Stimulated activated naive B cell treated with anti-CD40 and anti-IgM and Interleukin-4, amounts not matched to agents 10 μg/mL and 1 μg/mL and 100 μg/mL, for 72 hours (primary cell): Measurements from ENCODE around the gene ELMO1.

Experiments
- ATAC-seq, 2 donors: fragments of 150-1000 bp; cut with Tn5 transposase; replicated peaks; 2 replicates each; pipeline ENCODE4 v1.10.0; 2021; ENCODE audit warnings: moderate library complexity in 1 of 2
- DNase-seq: peaks from one replicate; pipeline ENCODE4 v3.0.0; 2021
- H3K27ac Mint-ChIP-seq: one replicate; pipeline ENCODE4 v1.8.0; 2022; ENCODE audit warnings: mild to moderate bottlenecking, mixed read lengths
- H3K27me3 Mint-ChIP-seq, 2 donors: one replicate each; pipeline ENCODE4 v1.8.0; 2022; ENCODE audit warnings: mixed read lengths in 2 of 2
- H3K36me3 Mint-ChIP-seq, 2 donors: one replicate each; pipeline ENCODE4 v1.8.0; 2022; ENCODE audit warnings: mixed read lengths in 2 of 2, mild to moderate bottlenecking in 1 of 2
- H3K4me1 Mint-ChIP-seq, 2 donors: one replicate each; pipeline ENCODE4 v1.8.0; 2022; ENCODE audit warnings: mixed read lengths in 2 of 2, mild to moderate bottlenecking in 1 of 2
- H3K4me3 Mint-ChIP-seq, 2 donors: one replicate each; pipeline ENCODE4 v1.8.0; 2022; ENCODE audit warnings: mild to moderate bottlenecking in 2 of 2, mixed read lengths in 2 of 2, moderate library complexity in 1 of 2
- H3K9me3 Mint-ChIP-seq, 2 donors: one replicate each; pipeline ENCODE4 v1.8.0; 2022; ENCODE audit warnings: mixed read lengths in 2 of 2, mild to moderate bottlenecking in 1 of 2

ELMO1 gene

DNA sequence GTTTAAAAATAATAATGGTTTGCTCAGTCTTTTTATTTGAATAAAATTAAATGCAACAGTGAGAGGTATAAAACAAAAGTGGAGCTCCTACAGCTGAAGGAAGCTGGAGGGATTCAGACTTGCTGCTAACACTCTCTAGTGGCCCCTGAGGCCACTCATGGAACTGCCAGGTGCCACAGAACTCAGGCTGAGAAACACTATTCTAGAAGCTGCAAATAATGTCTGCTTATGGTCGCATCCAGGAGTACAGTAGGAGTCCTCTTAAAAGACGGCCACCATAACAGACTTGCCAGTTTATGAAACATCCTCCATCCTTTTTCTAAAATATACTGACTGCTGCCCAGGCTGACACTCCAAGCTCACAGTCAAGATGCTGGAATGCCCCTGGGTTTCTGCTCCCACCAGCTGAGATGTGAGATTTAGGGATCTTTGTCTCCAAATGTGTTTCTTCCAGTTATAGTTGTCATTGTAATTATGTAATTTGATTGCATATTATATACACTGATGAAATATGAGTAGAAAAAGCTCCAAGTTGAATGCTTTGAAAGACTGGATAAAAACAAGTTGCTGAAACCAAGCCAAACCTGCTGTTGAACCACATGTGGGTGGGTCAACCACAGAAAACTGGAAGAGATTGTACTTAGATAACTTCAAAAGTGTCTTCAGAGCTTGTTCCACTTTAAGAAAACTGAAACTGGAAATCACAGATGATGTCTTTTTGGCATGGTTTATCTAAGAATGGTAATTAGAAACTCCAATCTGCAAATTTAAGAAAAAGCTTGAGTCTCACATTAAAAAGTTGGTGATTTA, 510.7 kb downstream of the ELMO1 start:
- H3K36me3 Mint-ChIP-seq: peaks cover 58 to 75% of the 10 kb centered on the region in 2 donors
- peaks cover 9 to 12% of the 10 kb centered on the region in 2 donors for H3K4me1 Mint-ChIP-seq
- DNase-seq: no peak
- no peak overlapping the region for H3K4me3 Mint-ChIP-seq
- peaks cover 5 to 19% of the 10 kb centered on the region in 2 donors for H3K9me3 Mint-ChIP-seq
- no peak overlapping the region for H3K27ac Mint-ChIP-seq
- H3K27me3 Mint-ChIP-seq: no peaks in the 10 kb centered on the region
- ATAC-seq: no peak

DNA sequence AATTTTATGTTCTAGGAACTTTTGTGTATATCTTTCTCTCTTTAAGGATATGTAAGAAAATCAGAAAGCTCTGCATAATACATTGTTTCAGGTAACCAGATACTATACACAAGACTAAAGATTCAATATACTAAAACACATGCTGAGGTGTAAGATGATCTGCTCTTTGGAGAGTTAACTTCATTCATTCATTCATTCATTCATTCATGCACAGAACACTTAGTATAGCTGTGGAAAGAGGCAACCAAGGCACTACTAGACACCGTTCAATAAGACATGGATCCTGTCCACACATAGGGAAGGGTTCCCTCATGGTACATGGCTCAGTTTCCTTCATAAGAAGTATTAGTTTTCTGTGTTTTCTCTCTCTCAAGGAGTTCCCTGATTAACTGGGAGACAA, 516.8 kb downstream of the ELMO1 start:
- peaks cover 0 to 8% of the 10 kb centered on the region in 2 donors for H3K4me1 Mint-ChIP-seq
- no peak overlapping the region for H3K4me3 Mint-ChIP-seq
- H3K36me3 Mint-ChIP-seq: peaks cover 41 to 51% of the 10 kb centered on the region in 2 donors
- no peak for ATAC-seq
- no peak for DNase-seq
- H3K27ac Mint-ChIP-seq: no peak overlapping the region
- H3K9me3 Mint-ChIP-seq: peaks cover 0 to 11% of the 10 kb centered on the region in 2 donors
- no peaks in the 10 kb centered on the region for H3K27me3 Mint-ChIP-seq

DNA sequence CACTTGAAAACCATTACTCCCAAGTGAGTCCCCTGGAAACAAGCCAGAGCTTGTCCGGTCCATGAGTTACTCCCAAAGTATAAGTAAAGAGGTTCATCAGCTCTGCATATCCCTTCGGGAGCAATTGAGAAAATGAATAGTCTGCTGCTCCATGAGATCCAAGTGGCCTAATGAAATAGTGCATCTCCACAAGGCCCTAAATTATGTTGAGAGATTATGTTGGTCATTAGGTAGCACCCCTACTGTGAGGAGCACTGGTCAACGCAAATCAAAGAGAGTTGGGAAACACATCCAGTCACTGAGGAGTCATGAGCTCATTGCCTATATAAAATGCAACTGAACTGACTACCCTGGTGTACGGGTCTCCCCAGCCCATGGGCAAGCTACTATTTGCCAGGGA, 518.9 kb downstream of the ELMO1 start:
- DNase-seq (no peak), ATAC-seq (no peak)
- Mint-ChIP-seq H3K4me1 (peaks cover 0 to 9% of the 10 kb centered on the region in 2 donors), H3K4me3 (no peak overlapping the region), H3K27ac (no peak overlapping the region), H3K27me3 (no peaks in the 10 kb centered on the region), H3K36me3 (peaks cover 24 to 34% of the 10 kb centered on the region in 2 donors), H3K9me3 (no peaks in the 10 kb centered on the region)

DNA sequence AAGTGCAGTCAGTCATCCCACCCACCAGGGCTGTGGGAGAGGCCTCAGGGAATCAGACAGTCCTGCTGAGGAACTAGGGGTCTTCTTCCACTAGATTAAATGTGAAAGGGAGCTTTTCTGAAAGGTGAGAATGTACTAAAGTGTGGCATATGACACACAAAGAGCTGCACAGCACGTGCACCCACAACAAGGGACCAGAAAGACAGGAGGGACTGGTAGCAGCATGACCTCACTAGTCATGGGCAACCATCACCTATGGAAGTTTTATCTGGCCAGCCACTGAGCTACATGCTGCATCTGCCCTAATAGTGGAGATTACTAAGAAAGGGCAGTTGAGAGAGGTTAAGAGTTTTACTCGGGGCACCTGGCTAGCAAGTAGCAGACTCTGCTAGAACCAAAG, 519.9 kb downstream of the ELMO1 start:
- Mint-ChIP-seq H3K36me3 (peaks cover 22 to 31% of the 10 kb centered on the region in 2 donors), H3K4me1 (peaks cover 6 to 17% of the 10 kb centered on the region in 2 donors), H3K27me3 (no peaks in the 10 kb centered on the region), H3K27ac (no peak overlapping the region), H3K9me3 (no peaks in the 10 kb centered on the region), H3K4me3 (no peak overlapping the region)
- no peak for ATAC-seq
- DNase-seq: no peak

DNA sequence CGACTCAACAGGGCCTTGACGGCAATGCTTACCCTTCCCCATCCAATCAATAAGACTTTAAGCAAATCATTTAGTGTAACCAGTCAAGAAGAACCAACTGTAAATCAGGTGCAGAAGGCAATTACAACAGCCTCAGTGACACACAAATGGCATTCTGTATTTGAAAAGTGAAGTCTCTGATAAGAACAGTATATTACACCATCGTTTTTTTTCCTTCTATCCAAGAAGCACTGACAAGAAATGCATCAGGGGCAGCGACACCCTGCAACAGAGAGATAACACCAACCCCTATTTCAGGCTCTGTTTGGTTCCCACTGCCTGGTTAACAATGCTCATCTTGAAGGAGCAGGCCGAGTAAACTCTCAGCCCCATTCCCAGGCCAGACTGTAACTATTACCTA, 520.4 kb downstream of the ELMO1 start:
- no peaks in the 10 kb centered on the region for H3K27me3 Mint-ChIP-seq
- H3K4me1 Mint-ChIP-seq: peaks cover 7 to 17% of the 10 kb centered on the region in 2 donors
- DNase-seq (no peak), ATAC-seq (no peak)
- no peak overlapping the region for H3K4me3 Mint-ChIP-seq
- no peak overlapping the region for H3K27ac Mint-ChIP-seq
- H3K9me3 Mint-ChIP-seq: no peaks in the 10 kb centered on the region
- H3K36me3 Mint-ChIP-seq: peaks cover 18 to 27% of the 10 kb centered on the region in 2 donors

DNA sequence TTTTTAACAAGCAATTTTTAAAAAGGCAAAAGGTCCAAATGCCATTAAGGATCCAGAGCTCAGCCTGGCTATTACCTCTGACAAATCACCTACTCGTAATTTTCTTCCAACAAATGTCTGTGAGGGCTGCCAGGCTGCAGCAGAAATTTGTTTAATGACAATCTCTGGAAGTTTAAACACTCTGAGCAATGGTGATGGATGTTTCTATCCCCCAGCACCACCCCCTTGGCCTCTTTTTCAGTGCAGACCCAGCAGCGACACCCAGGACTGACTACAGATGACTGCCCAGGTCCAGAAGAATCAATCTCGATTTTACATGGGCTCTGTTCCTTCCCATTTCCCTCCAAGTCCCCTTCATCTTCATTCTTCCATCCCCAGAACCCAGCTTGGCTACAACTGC, 523.0 kb downstream of the ELMO1 start:
- peaks cover 7 to 17% of the 10 kb centered on the region in 2 donors for H3K4me1 Mint-ChIP-seq
- peak overlapping the region; percentile 5 for H3K27ac Mint-ChIP-seq
- ATAC-seq (no peak), DNase-seq (no peak)
- no peak overlapping the region for H3K4me3 Mint-ChIP-seq
- no peaks in the 10 kb centered on the region for H3K27me3 Mint-ChIP-seq
- peaks cover 19 to 31% of the 10 kb centered on the region in 2 donors for H3K36me3 Mint-ChIP-seq
- H3K9me3 Mint-ChIP-seq: no peaks in the 10 kb centered on the region

DNA sequence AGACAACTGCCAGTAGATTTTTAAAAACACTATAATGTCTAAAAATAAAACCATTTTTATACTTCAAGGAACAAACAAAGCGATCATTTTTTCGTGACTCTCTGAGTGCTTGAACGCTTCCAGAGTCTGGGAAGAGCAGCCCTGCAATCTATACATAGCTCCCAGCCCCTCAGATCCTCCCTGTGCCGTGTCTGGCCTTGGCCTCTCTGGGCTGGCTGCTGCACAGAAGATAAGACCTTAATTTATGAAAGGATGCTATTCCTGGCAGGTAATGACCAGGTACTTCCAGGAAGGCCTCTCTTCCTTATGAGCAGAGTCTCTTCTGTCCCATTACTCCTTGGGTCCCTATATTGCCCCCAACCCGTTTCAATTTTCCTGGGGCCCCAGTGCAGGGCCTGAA, 523.5 kb downstream of the ELMO1 start:
- H3K9me3 Mint-ChIP-seq: no peaks in the 10 kb centered on the region

DNA sequence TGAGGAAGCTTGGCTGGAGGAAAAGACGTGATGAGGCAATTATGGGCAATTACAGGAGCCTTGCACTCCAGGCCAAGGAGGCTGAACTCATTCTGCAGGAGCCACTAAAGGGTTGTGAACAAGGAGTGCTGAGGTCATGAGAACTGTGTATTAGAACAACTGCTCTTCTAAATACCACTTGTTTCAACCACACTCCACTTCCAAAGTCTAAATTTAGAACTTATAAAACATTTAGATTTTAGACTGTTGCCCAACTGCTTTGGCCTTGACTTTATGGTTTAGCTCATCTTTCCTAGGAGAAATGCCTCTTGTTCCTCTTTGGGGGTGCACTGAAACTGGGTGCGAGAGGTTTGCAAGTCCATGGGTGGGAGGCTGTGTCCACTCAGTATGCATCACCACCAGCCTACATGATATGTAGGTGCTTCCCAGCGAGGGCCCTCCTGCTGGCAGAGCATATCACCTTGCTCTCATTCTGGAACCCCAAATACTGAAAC, 524.7 kb downstream of the ELMO1 start:
- Mint-ChIP-seq H3K4me3 (no peak overlapping the region), H3K36me3 (peaks cover 23 to 38% of the 10 kb centered on the region in 2 donors), H3K9me3 (no peaks in the 10 kb centered on the region), H3K27me3 (no peaks in the 10 kb centered on the region), H3K4me1 (peaks cover 7 to 17% of the 10 kb centered on the region in 2 donors), H3K27ac (peak overlapping the region; percentile 49)
- DNase-seq (no peak), ATAC-seq (peak in 1 of 2 donors; percentile 43)

More for the DNA sequence above, 523.5 kb downstream of the ELMO1 start:
- Mint-ChIP-seq H3K27me3 (no peaks in the 10 kb centered on the region), H3K4me3 (no peak overlapping the region), H3K4me1 (peaks cover 7 to 17% of the 10 kb centered on the region in 2 donors), H3K36me3 (peaks cover 19 to 34% of the 10 kb centered on the region in 2 donors), H3K27ac (no peak overlapping the region)
- DNase-seq (no peak), ATAC-seq (no peak)

DNA sequence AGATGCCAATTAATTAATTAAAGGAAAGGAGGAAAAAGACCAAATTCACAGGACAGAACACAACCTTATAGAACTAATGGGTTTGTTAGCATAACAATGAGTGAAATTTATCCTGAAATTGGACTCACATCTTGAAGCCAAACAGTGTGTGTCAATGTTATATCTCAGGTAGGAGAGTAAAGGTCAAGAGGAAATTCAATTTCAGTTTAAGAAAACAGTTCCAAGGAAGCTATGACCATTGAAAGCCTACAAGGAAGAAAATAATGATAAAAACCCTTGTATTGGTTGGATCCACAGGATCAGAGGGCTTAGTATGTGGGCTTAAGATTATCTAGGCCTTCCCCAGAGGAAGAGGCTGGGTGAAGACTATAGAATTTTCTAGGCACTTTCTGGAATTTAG, 525.5 kb downstream of the ELMO1 start:
- H3K9me3 Mint-ChIP-seq: no peaks in the 10 kb centered on the region
- no peak for DNase-seq
- no peak overlapping the region for H3K4me3 Mint-ChIP-seq
- H3K4me1 Mint-ChIP-seq: peaks cover 7 to 10% of the 10 kb centered on the region in 2 donors
- no peak for ATAC-seq
- H3K36me3 Mint-ChIP-seq: peaks cover 21 to 38% of the 10 kb centered on the region in 2 donors
- no peak overlapping the region for H3K27ac Mint-ChIP-seq
- no peaks in the 10 kb centered on the region for H3K27me3 Mint-ChIP-seq

DNA sequence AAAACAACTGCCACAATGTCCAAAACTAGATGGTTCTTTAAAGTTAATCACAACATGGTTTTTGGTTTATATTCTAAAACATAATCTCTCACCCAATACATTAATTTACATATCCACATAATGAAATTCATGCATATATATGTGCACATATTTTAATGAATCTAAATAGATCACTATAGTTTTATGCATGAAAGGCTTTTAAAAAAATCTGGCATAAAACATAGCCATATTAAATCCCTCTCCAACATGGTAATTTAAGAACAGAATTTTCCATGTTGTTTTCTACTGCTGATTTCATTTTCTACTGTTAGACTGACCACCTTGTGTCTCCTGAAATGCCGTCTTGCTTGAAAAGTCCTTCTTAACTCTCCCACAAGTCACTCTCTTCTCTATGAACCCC, 528.2 kb downstream of the ELMO1 start:
- Mint-ChIP-seq H3K36me3 (peaks cover 23 to 44% of the 10 kb centered on the region in 2 donors), H3K9me3 (no peaks in the 10 kb centered on the region), H3K27me3 (no peaks in the 10 kb centered on the region), H3K4me1 (peaks cover 7 to 9% of the 10 kb centered on the region in 2 donors), H3K4me3 (no peak overlapping the region), H3K27ac (no peak overlapping the region)
- DNase-seq (no peak), ATAC-seq (no peak)

DNA sequence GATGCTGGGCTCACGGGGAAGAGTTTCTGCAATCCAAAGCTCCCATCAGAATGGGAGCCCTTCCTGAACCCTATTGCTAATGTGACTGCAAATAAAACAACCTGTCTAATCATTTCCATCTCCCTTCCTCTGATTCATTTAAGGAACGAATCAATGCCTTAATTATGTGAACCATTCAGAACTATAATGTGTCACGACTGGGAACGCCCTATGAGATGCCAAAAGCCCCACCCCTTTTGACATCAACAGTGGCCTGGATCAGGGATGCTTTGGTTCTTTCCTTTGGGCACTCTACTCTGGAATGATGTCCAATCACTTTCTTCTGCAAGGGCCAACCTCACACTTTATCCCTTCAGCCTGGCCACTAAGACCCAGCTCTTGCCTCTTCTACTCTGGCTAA, 528.9 kb downstream of the ELMO1 start:
- H3K9me3 Mint-ChIP-seq: no peaks in the 10 kb centered on the region
- H3K36me3 Mint-ChIP-seq: peaks cover 25 to 47% of the 10 kb centered on the region in 2 donors
- DNase-seq (no peak), ATAC-seq (no peak)
- H3K27me3 Mint-ChIP-seq: no peaks in the 10 kb centered on the region
- no peak overlapping the region for H3K27ac Mint-ChIP-seq
- H3K4me3 Mint-ChIP-seq: no peak overlapping the region
- peaks cover 7 to 8% of the 10 kb centered on the region in 2 donors for H3K4me1 Mint-ChIP-seq

DNA sequence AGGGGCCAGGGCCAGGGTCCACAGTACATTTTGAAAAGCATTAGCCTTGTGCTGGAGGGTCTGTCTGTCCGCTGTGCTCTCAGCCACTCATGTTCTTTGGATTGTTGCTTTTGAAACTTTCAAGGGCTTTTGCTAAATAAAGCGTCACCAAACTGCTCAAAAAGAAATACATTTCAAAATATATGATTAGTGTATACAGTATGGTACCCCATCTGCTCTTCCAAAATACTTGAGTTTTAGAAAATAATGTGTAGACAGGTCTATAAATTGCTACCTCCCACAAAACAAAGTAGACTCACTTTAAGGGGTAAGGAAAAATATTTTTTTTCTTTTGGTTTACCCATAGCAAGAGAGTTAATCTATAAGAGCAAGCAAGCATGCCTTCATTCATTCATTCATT, 530.1 kb downstream of the ELMO1 start:
- no peak for ATAC-seq
- no peaks in the 10 kb centered on the region for H3K27me3 Mint-ChIP-seq
- H3K36me3 Mint-ChIP-seq: peaks cover 22 to 43% of the 10 kb centered on the region in 2 donors
- no peaks in the 10 kb centered on the region for H3K9me3 Mint-ChIP-seq
- DNase-seq: no peak
- H3K27ac Mint-ChIP-seq: no peak overlapping the region
- H3K4me3 Mint-ChIP-seq: no peak overlapping the region
- peaks cover 0 to under 1% of the 10 kb centered on the region in 2 donors for H3K4me1 Mint-ChIP-seq

DNA sequence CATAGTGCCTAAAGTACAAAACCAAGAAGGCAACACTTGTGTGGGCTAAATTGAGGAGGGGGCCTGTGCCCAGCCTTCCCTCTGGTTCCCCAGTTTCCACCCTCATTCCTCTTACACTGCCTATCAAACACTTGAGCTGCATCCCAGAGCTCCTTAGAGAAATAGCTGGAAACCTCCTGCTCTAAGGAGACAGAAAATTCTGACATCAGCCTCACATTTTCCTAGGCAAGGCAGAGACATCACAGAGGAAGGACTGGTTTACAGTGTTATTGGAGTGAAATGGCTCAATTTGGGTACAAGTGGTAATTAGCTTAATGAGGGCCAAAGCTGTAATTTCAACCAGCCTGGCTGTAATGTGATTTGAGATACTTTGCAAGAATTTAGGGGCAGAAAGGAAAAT, 532.0 kb downstream of the ELMO1 start:
- Mint-ChIP-seq H3K4me1 (no peaks in the 10 kb centered on the region), H3K36me3 (peaks cover 20 to 46% of the 10 kb centered on the region in 2 donors), H3K27ac (no peak overlapping the region), H3K9me3 (no peaks in the 10 kb centered on the region), H3K4me3 (no peak overlapping the region), H3K27me3 (no peaks in the 10 kb centered on the region)
- DNase-seq (no peak), ATAC-seq (no peak)

DNA sequence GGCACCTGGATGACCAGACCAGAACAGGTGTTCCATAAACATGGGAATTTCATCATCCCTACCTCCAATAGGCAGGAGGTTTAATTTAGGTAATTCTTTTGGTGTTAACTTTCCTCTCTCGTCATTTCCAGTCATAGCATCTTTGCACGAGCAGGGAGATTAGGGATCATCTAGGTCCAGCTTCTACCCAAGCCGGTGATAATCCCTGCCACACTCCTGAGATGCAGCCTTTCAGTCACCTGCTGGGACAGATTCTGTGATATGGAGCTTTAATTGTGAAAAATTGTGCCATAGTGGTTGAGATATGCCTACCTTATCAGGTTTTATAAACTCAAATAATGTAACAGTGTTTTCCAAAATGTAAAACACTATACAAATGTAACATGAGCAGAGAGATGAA, 532.5 kb downstream of the ELMO1 start:
- Mint-ChIP-seq H3K4me1 (no peaks in the 10 kb centered on the region), H3K4me3 (no peak overlapping the region), H3K27ac (no peak overlapping the region), H3K36me3 (peaks cover 20 to 44% of the 10 kb centered on the region in 2 donors), H3K9me3 (no peaks in the 10 kb centered on the region), H3K27me3 (no peaks in the 10 kb centered on the region)
- DNase-seq: no peak
- ATAC-seq: no peak

DNA sequence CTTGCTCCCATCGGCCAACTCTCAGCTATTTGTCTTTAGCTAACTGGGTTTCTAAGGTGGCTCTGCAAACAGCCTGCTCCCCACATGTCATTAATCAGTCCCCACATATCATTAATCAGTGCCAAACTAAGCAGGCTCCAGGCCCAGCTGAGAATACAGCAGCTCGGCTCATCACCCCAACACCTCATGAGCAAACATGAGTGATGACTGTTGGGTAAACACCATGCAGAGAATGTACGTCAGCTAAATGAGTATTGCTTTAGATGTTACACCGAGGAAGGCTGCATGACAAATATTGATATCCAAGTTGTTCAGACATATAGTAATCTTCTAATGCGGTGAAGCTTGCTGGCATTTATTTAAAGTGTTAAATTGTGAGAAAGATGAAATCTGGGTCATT, 536.9 kb downstream of the ELMO1 start:
- no peaks in the 10 kb centered on the region for H3K9me3 Mint-ChIP-seq
- H3K4me3 Mint-ChIP-seq: no peak overlapping the region
- H3K4me1 Mint-ChIP-seq: no peaks in the 10 kb centered on the region
- H3K27me3 Mint-ChIP-seq: no peaks in the 10 kb centered on the region
- H3K27ac Mint-ChIP-seq: no peak overlapping the region
- DNase-seq (no peak), ATAC-seq (no peak)
- H3K36me3 Mint-ChIP-seq: peaks cover 26 to 52% of the 10 kb centered on the region in 2 donors
